ENCODE data around the gene YPEL3. TPM values are rescaled to one million over a fixed set of nuclear protein-coding genes. Genes with fewer than 3 reads are reported as not detected.

Gene YPEL3
- total and polyA plus RNA-seq, 4 donors: 56.2 to 208 (median 93.5) TPM

DNA sequence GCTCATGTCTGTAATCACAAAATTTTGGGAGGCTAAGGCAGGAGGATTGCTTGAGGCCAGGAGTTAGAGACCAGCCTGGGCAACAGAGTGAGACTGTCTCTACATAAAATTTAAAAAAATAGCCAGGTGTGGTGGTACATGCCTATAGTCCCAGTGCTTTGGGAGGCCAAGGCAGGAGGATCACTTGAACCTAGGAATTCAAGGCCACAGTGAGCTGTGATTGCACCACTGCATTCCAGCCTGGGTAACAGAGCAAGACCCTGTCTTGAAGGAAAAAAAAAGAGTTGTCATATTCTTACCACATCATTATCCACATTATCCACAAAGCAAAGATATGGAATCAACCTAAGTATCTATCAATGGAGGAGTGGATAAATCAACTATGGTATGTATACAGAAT, 48.0 kb upstream of the YPEL3 start:
- H3K36me3 ChIP-seq (ENCODE audit: control insufficient read depth in 4 of 4, insufficient read depth in 4 of 4, low read length in 4 of 4): no peaks in the 10 kb centered on the region
- DNase-seq: no peak
- no peak overlapping the region for H3K27ac ChIP-seq (ENCODE audit: low read depth in 1 of 2, low read length in 1 of 2)
- no peaks in the 10 kb centered on the region for H3K9me3 ChIP-seq (ENCODE audit: control insufficient read depth in 4 of 4, insufficient read depth in 3 of 4, low read length in 3 of 4)
- no peak overlapping the region for H3K4me3 ChIP-seq
- no peaks in the 10 kb centered on the region for H3K27me3 ChIP-seq (ENCODE audit: control insufficient read depth in 3 of 3, insufficient read depth in 3 of 3, low read length in 2 of 3)
- H3K4me1 ChIP-seq (ENCODE audit: control insufficient read depth in 5 of 5, insufficient read depth in 5 of 5, low read length in 5 of 5): no peaks in the 10 kb centered on the region
- ATAC-seq (ENCODE audit: insufficient read depth, low FRiP score): no peak
- TF ChIP-seq CTCF (IDR thresholded peaks at IDR 0.05; ENCODE audit: control extremely low read depth, extremely low read depth): no peak
- H3K9ac ChIP-seq (ENCODE audit: insufficient read depth in 1 of 2, low read length in 2 of 2): no peak overlapping the region

DNA sequence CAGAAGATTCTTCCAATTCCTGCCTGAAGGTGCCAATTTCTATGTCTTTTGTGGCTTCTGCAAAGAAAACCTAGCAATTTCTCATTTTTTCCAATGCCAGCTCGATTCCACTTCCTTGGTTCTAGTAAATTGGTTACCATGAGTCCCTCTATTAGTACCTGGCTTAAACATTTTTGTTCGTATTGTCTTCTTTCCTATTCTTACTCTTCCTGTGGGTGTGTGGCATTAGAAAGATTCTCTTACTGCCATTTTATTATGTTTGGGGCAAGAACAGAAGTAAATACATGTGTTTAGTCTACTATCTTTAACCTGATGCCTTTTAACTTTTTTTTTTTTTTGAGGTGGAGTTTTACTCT, 47.3 kb upstream of the YPEL3 start:
- Histone ChIP-seq H3K27me3 (ENCODE audit: control insufficient read depth in 3 of 3, insufficient read depth in 3 of 3, low read length in 2 of 3) (no peaks in the 10 kb centered on the region), H3K9ac (ENCODE audit: insufficient read depth in 1 of 2, low read length in 2 of 2) (no peak overlapping the region), H3K27ac (ENCODE audit: low read depth in 1 of 2, low read length in 1 of 2) (no peak overlapping the region), H3K4me3 (no peak overlapping the region), H3K36me3 (ENCODE audit: control insufficient read depth in 4 of 4, insufficient read depth in 4 of 4, low read length in 4 of 4) (no peaks in the 10 kb centered on the region), H3K4me1 (ENCODE audit: control insufficient read depth in 5 of 5, insufficient read depth in 5 of 5, low read length in 5 of 5) (no peaks in the 10 kb centered on the region), H3K9me3 (ENCODE audit: control insufficient read depth in 4 of 4, insufficient read depth in 3 of 4, low read length in 3 of 4) (no peaks in the 10 kb centered on the region)
- ATAC-seq (ENCODE audit: insufficient read depth, low FRiP score) (no peak), DNase-seq (no peak)
- no peak for TF ChIP-seq CTCF (IDR thresholded peaks at IDR 0.05; ENCODE audit: control extremely low read depth, extremely low read depth)
- 69 to 75% methylated on average over 2 of the region's 2 CpGs for WGBS, 2 donors

GRCh38 chr16:30142672-30143346, 46.8 kb upstream of the YPEL3 start:
- Histone ChIP-seq H3K36me3 (ENCODE audit: control insufficient read depth in 4 of 4, insufficient read depth in 4 of 4, low read length in 4 of 4) (no peaks in the 10 kb centered on the region), H3K4me1 (ENCODE audit: control insufficient read depth in 5 of 5, insufficient read depth in 5 of 5, low read length in 5 of 5) (no peaks in the 10 kb centered on the region), H3K4me3 (no peak overlapping the region), H3K9ac (ENCODE audit: insufficient read depth in 1 of 2, low read length in 2 of 2) (no peak overlapping the region), H3K9me3 (ENCODE audit: control insufficient read depth in 4 of 4, insufficient read depth in 3 of 4, low read length in 3 of 4) (no peaks in the 10 kb centered on the region), H3K27me3 (ENCODE audit: control insufficient read depth in 3 of 3, insufficient read depth in 3 of 3, low read length in 2 of 3) (no peaks in the 10 kb centered on the region), H3K27ac (ENCODE audit: low read depth in 1 of 2, low read length in 1 of 2) (no peak overlapping the region)
- ATAC-seq (ENCODE audit: insufficient read depth, low FRiP score): no peak
- TF ChIP-seq CTCF (IDR thresholded peaks at IDR 0.05; ENCODE audit: control extremely low read depth, extremely low read depth): no peak
- 84% methylated on average over 13 of the region's 13 CpGs for WGBS, 2 donors
- peak in 1 of 3 donors; percentile 7 for DNase-seq

DNA sequence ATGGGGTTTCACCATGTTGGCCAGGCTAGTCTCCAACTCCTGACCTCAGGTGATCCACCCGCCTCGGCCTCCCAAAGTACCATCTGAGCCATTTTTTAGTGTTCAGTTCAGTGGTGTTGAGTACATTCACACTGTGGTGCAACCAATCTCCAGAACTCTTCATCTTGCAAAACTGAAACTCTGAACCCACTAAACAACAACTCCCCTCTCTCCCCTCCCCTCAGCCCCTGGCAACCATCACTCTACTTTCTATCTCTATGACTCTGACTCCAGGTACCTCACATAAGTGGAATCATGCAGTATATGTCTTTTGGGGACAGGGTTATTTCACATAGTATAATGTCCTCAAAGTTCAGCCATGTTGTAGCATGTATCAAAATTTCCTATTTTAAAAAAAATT, 45.7 kb upstream of the YPEL3 start:
- Histone ChIP-seq H3K4me3 (no peak overlapping the region), H3K9me3 (ENCODE audit: control insufficient read depth in 4 of 4, insufficient read depth in 3 of 4, low read length in 3 of 4) (no peaks in the 10 kb centered on the region), H3K9ac (ENCODE audit: insufficient read depth in 1 of 2, low read length in 2 of 2) (no peak overlapping the region), H3K27me3 (ENCODE audit: control insufficient read depth in 3 of 3, insufficient read depth in 3 of 3, low read length in 2 of 3) (no peaks in the 10 kb centered on the region), H3K27ac (ENCODE audit: low read depth in 1 of 2, low read length in 1 of 2) (no peak overlapping the region), H3K4me1 (ENCODE audit: control insufficient read depth in 5 of 5, insufficient read depth in 5 of 5, low read length in 5 of 5) (no peaks in the 10 kb centered on the region), H3K36me3 (ENCODE audit: control insufficient read depth in 4 of 4, insufficient read depth in 4 of 4, low read length in 4 of 4) (no peaks in the 10 kb centered on the region)
- no peak for TF ChIP-seq CTCF (IDR thresholded peaks at IDR 0.05; ENCODE audit: control extremely low read depth, extremely low read depth)
- no peak for DNase-seq
- 97 to 100% methylated on average over 2 of the region's 2 CpGs for WGBS, 2 donors
- ATAC-seq (ENCODE audit: insufficient read depth, low FRiP score): no peak

Data from lung (tissue), 12 donors.